MV-4-11 (cell line): Measurements from ENCODE around the gene DOK7.

Experiments
- DNase-seq: peaks from one replicate; lab custom pipeline; 2025; lab: John Stamatoyannopoulos, UW

The DOK7 gene

GRCh38 chr4:3462790-3463415 is at the start of gene DOK7:
Gene DOK7, plus strand, starts transcription at chr4:3463306. Its CDS starts 70 bp downstream, at chr4:3463376.
- no peak for DNase-seq

- DNase-seq = no peak
Measured at GRCh38 chr4:3413675-3414420, 49.3 kb upstream of the DOK7 start.

- peak; percentile 89 for DNase-seq
Measured at GRCh38 chr4:3414421-3415279, 48.5 kb upstream of the DOK7 start.

DNA sequence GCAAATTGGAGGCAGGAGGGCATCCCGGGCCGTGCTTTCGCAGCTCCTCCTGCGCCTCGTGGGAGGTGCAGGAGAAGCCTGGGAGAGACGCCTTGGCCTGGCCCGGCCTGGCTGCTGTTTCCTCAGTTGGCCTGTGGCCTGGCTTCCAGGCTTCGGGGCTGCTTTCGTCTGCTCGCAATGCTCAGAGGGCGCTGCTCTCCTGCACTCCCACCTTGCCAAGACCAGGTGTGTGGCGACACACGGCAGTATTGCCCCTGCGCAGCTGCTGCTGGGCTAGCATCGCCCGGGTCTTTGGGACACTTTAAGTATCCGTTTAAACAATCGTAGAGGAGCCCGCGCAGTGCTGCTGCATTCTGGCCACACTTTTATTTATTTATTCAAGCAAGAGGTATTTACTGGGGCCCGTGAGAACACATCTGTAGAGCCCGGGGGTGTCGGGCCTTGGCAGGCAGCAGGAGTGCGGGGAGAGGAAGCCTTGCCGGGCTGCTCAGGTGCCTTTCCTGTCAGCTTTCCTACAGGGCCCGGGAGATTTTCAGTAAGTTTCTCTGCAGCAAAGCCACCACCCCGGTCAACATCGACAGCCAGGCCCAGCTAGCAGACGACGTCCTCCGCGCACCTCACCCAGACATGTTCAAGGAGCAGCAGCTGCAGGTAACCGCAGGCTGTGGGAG is 47.5 kb upstream of the DOK7 start:
- DNase-seq = no peak

DNA sequence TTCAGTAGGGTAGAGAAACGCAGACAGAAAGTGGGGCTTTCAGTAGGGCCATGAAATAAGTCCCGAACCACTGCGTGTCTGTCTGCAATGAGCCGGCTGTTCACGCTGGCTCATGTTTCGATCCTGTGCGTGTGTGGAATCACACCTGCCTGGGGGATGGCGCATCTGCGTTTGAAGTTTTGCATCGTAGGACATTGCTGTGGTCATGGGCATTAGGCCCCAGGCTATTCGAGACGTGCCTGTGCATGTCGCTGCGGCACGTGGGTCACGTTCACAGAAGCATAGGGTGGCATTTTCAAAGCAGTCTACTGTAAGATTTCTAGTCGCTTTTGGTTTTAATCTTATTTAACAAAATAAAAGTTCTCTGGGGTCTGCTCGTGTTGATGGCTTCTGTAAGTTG is 46.8 kb upstream of the DOK7 start:
- DNase-seq = no peak

GRCh38 chr4:3416821-3417221 is 46.3 kb upstream of the DOK7 start:
- DNase-seq = no peak

DNA sequence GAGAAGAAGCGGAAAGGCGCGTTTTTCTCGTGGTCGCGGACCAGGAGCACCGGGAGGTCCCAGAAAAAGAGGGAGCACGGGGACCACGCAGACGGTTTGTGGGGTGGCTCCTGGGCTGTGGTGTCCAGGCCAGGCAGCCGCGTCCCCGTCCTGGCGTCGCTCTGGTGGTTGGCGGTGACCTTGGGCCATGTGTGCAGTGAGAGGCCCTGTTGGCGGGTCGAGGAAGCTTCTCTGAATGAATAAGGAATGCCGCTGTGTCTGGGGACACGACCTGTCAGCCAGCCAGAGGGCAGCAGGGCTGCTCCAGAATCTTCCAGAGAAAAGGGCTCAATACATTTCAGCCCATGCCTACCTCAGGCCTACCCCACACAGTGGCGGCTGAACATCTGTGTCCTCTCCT is 45.7 kb upstream of the DOK7 start:
- DNase-seq = no peak

DNA sequence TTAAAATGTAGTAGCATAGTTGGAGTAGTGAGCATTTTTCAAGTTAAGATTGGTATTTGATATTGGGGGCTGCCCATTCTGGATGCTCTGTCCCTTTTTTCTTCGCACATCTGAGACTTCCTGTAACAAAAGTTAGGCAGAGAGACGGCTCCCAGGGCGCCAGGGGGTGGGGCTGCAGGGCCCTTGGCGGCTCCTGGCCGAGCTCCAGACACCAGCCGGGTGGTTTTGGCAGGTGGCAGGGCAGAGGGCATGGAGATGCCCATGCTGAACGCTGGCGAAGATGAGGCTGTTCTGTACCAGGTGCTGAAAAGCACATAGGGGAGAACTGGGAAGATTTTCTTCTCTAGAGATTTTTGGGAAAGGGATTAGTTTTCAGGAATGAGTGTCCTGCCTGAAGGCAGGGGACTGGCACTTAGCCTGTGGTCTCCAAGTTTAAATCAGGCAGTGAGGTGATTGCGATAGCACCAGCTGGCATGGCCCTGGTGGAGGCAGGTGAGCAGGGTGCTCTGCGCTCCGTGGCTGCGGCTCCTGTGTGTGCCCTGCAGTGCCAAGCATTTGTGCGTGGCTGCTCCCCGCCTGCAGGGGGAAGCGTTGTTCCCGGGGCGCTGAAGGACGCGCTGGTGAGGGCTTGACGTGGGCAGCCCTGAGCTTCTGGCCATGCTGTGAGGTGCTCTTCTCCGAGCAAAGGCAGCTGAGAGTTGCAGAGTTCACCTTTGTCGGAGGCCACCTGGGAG is 44.9 kb upstream of the DOK7 start:
- no peak for DNase-seq

DNA sequence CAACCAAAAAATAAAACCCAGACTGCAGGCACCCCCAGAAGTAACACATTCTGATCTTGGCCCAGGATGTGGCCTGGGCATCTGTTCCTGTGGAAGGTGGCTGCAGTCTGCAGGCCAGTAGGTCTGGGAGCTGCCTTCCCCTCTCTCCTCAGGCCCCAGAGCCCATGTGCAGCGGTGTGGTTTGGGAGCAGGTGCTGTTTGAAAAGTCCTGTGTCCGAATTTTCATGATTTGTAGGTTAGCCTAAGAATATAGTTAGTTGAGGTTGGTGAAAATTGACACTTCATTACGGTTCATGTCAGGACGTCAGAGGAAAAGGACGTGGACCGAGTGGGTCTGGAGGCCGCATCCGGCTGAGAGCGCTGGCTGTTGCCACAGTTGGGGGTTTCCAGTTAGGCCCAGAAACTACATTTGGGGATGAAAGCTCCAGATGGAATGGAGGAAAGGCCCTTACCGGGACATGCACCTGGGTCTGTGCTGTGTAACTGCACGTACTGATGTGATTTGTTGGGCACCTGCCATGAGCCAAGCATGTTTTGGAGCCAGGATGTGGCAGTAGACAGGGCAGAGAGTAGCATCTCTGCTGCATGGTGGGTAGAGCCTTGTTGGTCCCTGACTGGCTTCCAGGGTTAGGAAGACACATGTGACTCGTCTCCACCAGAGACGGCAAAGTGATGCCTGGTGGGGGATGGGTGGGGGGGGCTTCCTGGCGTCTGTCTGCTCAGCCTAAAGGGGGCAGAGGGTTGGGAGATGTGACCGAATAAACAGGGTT is 43.1 kb upstream of the DOK7 start:
- DNase-seq = no peak

GRCh38 chr4:3420606-3420955 is 42.5 kb upstream of the DOK7 start:
- no peak for DNase-seq

DNA sequence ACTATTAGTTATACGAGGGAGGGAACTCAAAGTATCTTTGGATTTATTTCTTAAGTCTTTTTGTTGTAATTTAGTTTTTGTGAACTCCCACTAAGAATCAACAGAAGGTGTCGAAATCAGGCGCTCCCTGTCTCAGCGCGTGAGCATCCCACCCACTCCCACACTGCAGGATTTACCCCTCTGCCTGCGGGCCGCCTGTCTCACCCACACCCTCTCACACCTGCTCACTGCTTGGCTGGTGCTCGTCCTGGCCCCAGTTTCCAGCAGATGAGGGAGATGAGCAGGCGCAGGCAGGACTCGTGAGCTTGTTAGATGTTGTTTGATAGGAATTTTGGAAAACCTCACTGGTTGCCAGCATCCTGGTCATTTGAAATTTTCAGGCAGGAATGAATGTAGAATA is 42.1 kb upstream of the DOK7 start:
- no peak for DNase-seq

GRCh38 chr4:3421470-3421869 is 41.6 kb upstream of the DOK7 start:
- no peak for DNase-seq

DNA sequence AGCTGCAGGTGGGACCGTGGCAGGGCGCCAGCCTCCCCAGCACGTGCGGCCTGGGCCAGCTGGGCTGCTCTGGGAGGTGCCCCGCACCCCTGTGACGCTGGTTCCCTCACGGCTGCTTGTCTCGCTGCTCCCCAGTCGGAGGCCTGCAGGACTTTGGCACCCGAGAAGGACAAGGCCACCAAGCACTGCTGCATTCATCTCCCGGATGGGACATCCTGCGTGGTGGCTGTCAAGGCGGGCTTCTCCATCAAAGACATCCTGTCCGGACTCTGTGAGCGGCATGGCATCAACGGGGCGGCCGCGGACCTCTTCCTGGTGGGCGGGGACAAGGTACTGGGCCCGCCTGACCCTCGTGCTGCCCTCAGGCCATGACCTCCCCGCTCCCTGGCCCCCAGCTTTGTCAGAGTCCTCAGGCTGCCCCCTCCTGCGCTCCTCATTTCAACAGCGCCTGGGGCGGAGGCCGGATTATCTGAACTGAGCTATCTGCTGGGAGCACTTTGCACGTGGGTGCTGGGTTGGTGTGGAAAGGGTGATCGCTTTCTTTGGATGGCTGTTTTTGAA is 40.8 kb upstream of the DOK7 start:
- DNase-seq = no peak

- no peak for DNase-seq
Measured at GRCh38 chr4:3422808-3423297, 40.3 kb upstream of the DOK7 start.

DNA sequence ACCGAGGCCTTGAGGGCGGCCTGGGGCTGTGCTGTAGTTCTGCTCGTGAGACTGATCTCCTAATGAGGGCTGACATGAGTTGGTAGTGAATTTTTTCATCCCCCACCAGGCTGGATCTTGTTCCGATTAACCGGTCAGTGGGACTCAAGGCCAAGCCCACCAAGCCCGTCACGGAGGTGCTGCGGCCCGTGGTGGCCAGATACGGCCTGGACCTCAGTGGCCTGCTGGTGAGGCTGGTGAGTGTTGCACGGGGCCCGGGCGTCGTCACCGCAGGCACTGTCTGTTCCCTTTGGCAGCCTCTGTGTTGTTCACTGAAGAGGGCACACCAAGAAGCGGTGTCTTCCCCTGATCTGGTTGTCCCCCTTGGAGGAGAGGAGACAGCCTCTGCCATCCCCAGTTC is 39.7 kb upstream of the DOK7 start:
- no peak for DNase-seq

DNA sequence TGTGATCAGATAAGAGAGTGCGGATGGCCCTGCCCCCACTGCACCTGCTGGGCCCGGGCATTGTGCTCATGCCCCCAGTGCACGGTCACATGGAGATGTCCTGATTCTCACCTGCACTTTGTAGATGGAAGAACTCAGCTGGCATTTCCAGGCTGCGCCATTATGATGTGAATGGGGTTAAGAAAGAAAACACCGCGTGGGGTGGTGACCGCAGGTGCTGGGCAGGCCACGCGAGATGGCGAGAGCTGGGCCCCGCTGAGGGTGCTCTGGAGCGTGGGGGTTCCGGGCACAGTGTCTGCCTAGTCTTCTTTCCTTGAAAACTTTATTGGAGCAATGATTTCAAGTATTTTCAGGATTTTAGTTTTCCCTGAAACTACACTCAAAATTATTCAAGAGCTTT is 39.2 kb upstream of the DOK7 start:
- DNase-seq = no peak

DNA sequence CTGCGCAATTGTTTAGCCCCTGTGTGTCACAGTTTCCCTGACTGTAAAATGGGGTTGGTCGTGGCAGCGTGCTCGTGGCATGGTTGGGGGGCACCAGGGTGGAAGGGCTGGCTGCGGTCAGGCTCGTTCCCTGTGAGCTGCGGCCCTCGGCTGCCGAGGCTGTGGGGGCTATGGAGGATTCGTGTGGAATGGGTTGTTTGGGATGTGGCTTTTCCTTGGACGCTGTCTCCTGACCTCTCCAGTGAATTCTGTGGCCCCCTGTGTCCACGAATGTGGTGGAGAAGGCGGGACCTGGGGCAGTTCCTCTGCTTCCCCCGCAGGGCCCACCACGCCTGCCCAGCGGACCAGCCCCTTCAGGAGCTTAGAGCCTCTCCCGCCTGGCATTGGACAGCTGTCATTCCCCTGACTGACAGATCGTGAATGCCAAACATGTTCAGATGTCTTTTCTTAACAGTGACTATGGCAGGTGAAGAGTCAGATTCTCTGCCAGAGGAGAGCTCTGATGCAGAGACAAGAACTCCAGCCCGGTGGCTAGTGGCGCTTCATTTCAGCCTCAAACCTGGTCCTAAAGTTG is 38.5 kb upstream of the DOK7 start:
- DNase-seq = no peak

- DNase-seq = no peak
Measured at GRCh38 chr4:3426465-3427133, 36.5 kb upstream of the DOK7 start.

DNA sequence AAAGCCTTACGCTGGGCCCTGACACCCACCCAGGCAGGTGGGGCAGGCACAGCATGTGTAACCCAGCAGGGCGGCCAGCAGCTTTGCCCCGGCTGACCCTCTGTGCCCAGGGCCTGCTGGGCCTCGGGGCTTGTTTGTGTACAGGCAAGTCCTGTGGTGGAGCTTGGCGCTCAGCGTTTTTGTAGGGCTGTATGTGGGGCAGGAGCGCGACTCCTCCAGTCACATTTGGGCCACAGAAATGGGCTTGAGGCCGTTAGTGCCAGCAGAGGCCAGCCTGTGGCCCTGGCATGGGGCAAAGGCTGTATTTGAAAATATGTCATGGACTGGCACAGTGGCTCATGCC is 36.0 kb upstream of the DOK7 start:
- DNase-seq = no peak
